Left lobe of liver (tissue), 2 donors: ENCODE data around the gene CLNK. TPM values are rescaled to one million over a fixed set of nuclear protein-coding genes. Genes with fewer than 3 reads are reported as not detected.

Experiments
- ATAC-seq: fragments of 200-7000 bp; cut with Tn5 transposase; one replicate; pipeline ENCODE4 v1.9.1; 2020; ENCODE audit warnings: mild to moderate bottlenecking, moderate library complexity
- DNase-seq: peaks from one replicate; pipeline ENCODE4 v3.0.0-alpha.2; 2020; ENCODE audit warnings: low spot score
- total RNA-seq: library from RNA; stranded (reverse); gene quantifications from one replicate; pipeline ENCODE4 v1.2.1, GENCODE V29; 2021
- donor health status: DM: no; HTN: no; CAD: no; lungs with moderate emphysema.
- donor health status: DM: no; HTN: yes; CAD: no.

CLNK gene
- total RNA-seq, 1 donor from 2014 or later: not detected

DNA sequence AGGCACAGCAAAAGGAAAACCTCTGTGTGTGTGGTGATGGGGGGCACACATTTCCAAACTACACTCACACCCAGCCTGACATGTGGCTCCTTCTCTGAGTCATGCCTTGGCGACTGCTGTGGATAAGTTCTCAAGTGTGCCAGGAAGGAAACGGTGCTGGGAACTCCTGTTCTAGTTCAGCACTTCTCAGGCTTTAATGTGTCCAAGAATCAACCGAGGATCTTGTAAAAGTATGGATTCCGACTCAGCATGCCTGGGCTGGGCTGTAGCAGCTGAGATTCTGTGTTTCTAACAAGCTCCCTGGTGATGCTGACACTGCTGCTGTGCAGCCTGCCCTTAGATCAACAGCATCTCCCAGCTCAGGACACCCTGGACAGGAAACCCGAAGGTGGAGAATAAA, 20.2 kb downstream of the CLNK start:
- ATAC-seq (no peak), DNase-seq (no peak)

DNA sequence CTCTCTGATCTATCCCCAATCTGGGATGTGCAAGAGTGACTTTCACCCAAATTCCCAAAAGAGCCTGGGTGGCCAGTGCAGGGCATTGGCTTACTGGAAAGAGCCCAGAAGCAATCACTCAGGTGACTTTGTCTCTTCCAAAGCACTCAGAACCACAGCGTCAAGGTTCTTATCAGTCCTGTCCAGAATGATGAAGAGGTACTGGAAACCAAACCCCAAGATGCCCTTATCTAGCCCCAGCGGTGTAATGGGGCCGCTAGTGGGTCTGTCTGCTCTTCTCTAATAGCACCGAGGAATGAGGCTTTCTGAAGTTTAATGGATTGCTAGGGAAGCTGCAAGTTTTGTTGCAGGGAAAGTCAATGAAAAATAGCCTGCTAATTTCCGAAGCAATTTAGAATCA, 21.6 kb downstream of the CLNK start:
- DNase-seq (no peak), ATAC-seq (no peak)

DNA sequence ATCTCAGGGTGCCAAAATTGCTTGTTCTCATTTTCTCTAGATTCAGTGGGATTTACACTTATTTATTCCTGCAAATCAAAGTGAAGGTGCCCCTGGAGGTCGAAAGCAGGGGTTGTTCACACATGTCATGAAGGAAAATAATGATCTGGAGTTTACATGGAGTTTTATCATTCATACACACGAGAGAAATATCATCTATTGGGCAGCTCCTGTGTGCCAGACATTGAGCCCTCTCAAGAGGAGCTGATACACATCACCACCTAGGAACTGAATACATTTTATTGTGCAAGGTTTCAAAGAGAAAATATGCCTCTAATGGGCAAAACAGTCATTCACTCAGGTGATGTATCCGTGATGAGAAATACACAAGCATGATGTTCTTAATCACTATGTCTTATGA, 23.5 kb downstream of the CLNK start:
- ATAC-seq (no peak), DNase-seq (no peak)

DNA sequence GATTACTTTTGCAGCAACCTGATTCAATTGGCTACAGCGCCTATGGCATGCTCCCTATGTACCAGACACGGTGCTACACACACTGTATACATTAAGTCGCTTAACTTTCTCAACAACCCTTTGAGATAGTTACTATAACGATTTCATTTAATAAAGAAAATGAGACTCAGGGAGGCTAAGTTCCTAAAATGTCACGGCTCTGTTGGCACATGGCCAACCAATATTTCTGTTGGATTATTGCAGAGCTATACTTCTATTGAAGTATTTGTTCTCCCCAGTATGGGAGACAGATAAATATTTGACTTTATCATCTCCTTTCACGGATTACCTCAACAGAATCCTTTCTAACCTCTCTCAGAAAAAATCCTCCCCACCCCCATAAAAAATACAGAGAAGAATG, 25.3 kb downstream of the CLNK start:
- ATAC-seq (no peak), DNase-seq (no peak)

DNA sequence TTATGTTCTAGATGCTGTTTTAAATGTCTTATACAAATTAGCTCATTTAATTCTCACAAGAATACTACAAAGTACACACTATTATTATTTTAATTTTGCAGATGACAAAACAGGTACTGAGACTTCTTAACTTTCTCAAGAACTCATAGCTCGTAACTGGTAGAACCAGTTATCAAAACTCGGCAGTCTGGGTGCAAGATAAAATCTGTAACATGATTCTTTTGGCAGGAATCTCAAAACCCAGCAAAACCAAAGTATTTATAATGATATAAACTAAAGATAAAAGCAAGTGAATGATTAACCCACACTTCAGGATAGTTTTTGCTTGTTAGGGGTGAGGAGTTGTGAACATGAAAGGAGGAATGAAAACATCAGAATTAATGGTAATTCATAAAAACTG, 27.6 kb downstream of the CLNK start:
- DNase-seq (no peak), ATAC-seq (no peak)

DNA sequence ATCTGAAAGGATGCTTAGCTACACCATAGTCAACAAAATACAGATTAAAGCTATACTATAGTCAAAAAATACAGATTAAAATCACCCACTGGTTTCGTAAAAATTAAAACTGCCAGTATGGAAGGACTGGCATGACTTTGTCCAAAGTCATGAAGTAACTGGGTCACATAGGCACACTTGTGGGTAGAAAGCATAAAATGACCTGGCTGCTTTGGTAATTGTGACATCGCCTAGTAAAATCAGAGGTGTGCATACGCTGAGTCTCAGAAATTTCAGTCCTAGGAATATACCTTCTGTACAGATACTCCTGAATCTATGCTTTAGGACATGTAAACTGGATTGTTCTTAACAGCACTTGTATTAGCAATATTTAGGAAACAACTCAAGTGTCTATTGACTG, 28.1 kb downstream of the CLNK start:
- ATAC-seq (no peak), DNase-seq (no peak)

DNA sequence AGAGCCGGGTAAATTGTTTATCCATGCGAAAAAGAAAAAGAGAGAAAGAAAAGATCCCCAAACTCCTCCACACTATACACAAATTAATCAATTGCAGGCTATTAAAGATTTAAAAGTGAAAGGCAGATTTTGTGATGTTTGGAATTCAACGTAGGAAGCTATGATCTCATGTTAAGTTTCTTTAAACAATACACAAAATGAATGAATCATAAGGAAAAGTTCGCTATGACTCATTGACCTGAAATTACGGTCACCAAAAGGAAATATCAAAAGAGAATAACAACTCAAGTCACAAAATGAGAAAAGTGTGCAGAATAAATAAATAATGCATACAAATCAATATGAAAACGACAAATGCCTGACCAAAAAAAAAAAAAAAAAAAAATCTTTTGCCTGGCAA, 28.6 kb downstream of the CLNK start:
- DNase-seq (no peak), ATAC-seq (no peak)

DNA sequence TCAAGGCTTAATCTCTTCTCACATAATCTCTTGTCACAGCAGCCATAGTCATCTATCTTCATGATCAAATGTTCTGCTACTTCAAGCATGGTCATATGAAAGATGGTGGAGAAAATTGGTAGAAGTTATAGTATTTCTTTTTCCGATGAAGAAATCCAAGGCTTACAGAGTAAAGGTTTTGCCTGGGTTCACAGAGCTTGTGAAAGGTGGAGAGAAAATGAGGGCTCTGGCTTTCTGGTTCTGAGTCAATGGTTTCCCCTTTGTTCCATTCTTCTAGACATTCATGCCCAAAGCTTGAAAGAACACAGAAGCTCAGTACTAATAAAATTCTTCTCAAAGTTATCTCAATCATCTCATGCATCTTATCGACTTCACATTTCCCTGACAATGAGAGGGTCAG, 36.1 kb downstream of the CLNK start:
- no peak for DNase-seq
- ATAC-seq: no peak

DNA sequence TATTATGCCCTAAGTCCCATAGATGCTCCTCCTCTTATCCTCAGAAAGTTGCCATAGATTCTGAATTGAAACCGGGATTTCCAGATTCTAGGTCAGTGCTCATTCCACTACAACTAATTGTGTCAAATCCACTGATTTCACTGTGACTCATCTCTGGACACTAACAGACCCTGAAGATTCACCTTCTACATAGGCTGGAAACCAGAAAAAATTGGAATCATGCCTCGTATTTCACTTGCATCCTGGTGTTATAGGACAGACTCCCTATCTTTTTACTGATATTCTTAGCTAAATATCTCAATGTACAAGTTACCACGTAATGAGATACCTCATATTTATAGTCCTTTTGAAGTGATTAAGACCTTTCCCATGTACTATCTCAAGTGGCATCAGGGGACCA, 36.7 kb downstream of the CLNK start:
- ATAC-seq (no peak), DNase-seq (no peak)

DNA sequence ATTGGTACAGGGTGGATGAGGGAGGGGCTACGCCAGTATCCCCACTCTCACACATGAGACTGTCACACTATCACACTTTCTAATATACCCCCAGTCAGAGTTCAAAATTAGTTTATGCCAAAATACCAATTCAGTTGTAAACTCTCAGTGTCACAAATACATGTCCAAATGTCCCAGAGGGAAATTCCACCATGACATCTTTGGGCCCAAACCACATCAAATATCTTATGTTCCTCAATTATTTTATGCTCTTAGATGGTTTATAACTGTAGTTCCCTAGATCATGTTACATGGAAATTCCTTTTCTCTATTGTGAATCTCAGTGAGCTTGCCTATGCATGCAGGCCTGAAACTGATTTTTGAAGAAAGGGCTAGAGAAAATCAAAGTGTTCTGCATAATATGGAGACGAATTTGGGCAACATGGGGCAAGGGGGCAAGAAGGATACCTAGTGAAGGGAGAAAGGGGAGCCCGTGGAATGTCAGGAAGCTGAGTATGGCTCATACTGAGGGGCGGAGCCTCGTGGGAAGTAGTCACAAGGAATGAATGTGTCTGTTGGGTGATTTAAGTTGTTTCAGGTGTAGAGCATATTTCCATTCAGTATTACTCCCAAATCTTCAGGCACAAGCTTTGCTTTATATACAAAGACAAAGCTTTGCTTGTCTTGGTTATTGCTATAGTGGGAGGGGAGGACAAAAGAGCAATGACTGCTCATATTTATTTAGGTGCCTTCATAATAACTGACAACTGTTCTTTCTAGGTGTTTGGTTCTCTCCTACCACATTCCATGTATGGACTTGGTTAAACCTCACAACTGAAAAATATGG, 40.8 kb downstream of the CLNK start:
- no peak for DNase-seq
- ATAC-seq: no peak

DNA sequence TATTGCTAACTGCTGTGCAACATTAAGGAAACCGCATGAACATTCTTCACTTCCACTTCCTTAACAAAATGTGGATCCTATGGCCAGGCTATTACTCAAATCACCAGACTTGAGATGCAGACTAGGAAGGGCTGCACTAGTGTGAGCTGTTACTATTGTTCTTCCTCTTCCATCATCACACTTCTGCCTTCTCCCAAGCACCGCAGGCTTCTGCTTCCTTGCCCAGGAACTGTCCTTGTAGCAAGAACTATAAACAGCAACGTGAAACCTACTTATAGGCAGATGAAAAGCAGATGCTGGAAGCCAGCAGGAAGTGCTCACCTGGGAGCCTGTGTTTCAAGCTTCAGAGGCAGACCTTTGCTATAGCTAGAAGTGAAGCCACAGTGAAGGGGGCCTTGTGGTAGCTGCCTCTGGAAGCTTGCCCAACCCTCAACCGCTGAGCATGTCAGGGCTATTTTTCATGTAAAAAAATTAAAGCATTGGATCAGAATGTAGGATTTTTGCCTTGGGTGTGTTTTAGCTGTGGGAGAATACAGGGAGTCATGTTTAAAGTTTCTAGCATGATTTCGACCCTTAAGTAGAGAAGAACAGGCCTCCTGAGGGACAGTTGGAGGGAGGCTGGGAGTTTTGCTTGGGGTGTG, 43.9 kb downstream of the CLNK start:
- DNase-seq (no peak), ATAC-seq (peak; percentile 35)

DNA sequence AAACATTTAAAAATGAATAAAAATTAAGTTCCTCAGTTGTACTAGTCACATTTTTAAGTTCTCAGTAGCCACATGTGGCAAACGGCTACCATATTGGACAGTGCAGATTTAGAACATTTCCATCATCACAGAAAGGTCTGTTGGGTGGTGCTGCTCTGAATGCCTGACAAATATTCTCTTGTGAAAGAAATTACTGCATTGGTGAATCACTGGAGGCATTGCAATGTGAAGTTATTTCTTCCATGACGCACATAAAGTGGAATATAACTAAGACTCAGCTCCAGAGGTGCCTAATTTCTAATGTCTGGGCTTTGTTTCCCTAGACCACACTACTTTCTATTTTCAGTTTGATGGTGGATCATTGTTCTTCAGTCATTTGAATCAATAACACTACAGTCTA, 44.9 kb downstream of the CLNK start:
- ATAC-seq (no peak), DNase-seq (no peak)

DNA sequence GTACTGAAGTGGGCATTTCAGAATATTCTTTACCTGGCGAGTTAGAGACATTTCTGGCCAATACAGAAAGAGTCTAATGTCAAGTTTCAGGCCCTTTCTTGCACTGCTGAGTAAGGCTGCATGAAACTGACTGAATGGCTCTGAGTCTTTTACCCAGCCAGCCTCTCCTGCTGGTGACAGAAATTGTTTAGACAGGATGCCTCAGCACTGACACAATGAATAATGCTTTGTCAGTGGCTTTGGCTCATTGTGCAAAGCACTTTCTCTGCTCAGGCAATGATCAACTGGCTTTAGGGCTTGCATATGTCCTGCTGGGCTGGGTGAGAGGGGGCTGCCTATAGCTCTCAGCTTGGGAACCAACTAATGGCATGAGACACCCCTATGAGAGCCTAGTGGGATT, 45.5 kb downstream of the CLNK start:
- ATAC-seq (no peak), DNase-seq (no peak)

DNA sequence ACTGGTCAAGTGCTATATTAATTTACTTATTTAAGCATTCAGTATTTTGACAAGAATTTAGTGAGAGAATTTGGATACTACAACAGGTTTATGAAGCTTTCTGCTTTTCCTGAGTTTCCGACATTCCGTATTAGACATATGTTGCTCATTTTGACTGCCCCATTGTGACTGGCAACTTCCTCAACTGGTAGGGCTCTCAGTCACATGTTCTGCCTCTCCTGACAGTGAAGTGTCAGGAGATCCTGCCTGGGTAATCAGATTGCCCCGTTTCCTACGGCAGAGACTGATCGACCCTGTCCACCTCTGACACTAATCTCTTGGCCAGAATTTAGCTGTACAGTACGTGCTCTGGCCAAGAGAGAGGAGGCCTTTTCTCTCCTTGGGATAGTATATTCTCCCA, 49.5 kb downstream of the CLNK start:
- no peak for DNase-seq
- ATAC-seq: no peak

DNA sequence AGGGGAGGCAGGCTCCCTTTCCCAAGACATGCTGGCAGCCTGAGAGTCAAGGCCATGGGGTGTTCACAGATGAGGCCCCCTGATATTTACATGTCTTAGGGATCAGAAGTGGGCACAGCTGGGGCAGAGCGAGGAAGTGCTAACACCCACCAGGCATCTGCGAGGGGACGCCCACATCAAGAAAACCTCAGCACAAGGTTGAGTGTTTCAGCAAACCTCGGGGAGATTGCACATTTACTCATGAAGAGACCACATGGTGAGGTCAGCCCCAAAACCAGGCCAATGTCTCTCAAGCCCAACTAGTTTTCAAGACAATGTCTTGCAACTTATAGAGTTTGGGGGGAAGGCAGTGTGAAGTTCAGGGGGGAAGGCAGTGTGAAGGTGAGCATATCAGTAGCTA, 55.2 kb downstream of the CLNK start:
- ATAC-seq (no peak), DNase-seq (no peak)

DNA sequence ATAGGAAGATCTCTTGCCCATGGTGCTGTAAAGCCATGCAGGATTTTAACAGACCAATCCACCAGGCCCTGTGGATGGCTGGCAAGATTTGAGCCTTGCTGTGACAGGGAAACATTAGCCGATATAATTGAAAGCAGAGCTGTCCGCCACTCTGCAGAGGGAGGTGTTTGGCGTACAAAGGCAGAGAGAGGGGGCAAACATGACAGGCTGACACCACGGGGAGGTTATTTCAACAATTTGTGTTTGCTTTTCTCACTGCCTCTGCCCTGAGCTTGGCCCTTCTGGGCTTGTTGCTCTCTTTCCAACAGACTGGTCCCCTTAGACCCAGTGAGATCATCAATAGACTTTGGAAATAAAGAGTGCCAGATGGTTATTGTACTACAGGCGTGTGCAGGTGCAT, 59.4 kb downstream of the CLNK start:
- no peak for DNase-seq
- peak; percentile 75 for ATAC-seq

DNA sequence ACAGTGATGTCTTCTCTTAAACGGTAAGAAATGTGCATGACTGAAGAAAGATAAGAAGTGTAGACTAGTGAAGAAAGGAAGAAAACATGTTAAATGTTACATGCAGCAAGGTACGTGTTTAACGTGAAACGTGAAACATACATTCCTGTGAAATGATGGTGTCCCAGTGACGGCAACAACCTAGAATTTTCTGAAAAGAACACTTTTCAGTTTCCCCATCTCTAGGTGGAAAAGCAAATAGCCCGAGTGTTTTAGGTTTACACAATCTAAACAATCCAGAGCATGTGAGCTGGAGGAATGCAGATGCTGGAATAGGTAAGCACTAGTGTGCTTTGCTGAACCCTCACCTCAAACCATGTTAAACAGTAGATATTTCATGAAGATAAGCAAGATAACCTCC, 60.7 kb downstream of the CLNK start:
- ATAC-seq (no peak), DNase-seq (no peak)

DNA sequence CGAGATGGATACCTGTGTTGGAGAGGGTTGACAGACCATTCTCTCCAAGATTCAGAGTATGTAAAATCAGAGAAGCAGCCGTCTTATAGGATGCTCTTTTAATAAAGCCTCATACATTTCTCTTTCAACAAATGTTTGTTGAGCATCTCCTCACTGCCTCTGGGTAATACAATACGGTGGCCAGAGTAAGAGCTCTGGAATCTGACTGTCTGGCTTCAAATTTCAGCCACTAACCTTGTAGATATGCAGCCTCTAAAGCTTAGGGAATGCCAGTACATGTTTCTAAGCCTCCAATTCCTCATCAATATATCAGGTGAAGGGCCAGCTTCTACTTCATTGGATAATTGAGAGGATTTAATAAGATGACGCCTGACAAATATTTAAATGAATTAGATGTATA, 61.3 kb downstream of the CLNK start:
- no peak for DNase-seq
- ATAC-seq: no peak

DNA sequence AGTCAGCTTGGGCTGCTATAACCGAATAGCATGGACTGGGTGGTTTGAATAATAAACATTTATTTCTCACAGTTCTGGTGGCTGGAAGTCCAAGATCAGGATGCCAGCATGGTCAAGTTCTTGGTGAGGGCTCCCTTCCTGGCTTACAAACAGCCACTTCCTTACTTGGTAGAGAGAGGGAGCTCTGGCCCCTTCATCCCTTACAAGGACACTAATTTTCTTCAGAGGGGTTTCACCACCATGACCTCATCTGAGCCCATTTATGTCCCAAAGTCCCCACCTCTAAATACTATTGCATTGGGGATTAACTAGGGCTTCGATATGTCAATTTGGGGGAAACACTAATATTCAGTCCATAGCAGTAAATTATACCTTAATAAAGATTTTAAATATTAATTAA, 61.8 kb downstream of the CLNK start:
- no peak for DNase-seq

DNA sequence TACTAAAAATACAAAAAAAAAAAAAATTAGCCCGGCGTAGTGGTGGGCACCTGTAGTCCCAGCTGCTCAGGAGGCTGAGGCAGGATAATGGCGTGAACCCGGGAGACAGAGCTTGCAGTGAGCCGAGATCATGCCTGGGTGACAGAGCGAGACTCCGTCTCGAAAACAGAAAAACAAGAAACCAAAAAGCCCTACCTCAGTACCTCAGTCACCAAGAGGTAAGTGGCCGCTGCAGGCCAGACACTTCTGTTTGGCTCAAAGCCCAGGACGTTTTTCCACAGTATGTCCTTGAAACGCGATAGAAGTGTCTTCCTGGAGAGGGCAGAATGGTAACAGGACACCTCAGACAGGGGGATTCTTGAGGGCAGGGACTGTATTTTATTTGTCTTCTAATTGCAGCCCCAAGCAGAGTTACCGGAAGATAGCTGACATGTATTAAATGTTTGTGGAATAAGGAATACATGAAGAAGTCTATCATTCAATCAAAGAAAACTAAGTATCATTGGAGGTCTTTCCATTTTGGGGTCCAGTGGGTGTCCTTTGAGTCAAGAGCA, 63.6 kb downstream of the CLNK start:
- DNase-seq (no peak), ATAC-seq (no peak)

More for the DNA sequence above, 61.8 kb downstream of the CLNK start:
- no peak for ATAC-seq

DNA sequence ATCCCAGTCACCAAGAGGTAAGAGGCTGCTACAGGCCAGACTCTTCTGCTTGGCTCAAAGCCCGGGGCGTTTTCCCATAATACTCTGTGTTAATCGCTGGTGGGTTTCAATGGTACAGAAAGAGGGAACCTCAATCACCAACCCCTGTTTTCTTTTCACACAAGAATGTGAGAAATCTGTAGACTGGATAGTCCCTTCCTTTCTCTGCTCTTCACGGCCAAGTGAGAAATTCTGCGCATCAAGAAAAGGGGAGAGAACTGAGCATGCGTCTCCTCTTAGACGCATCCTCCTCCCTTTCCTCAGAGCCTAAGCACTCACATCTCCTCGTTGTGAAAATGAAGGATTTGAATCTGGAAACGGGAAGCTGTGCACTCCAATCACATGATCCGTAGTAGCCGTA, 64.7 kb downstream of the CLNK start:
- ATAC-seq (no peak), DNase-seq (no peak)

DNA sequence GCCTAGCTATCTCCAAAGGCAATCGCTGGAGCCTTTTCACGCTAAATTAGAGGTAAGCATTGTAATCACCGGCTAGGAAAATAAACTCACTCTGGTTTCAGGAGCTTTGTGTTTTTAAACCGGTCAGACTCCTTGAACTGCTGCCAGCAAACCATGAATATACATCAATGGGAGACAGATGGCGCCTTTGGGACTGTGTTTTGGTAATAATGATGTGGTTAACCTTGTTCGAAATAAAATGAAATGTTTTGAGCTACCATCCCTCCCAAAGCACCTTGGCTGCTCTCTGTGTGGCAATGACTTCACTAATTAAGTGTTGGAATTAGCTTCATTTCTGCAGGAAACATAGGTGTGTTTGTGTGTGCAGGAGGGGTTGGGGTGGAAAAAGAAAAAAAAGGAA, 65.3 kb downstream of the CLNK start:
- ATAC-seq: no peak

More for the DNA sequence above, 65.3 kb downstream of the CLNK start:
- DNase-seq: no peak
